ENCODE data around the gene CCR3.
"Not testable (repeated sequence)": the region's sequence is repeated elsewhere in the genome, so short reads cannot be mapped to it uniquely, and the experiment has no call there.

CCR3 gene

DNA sequence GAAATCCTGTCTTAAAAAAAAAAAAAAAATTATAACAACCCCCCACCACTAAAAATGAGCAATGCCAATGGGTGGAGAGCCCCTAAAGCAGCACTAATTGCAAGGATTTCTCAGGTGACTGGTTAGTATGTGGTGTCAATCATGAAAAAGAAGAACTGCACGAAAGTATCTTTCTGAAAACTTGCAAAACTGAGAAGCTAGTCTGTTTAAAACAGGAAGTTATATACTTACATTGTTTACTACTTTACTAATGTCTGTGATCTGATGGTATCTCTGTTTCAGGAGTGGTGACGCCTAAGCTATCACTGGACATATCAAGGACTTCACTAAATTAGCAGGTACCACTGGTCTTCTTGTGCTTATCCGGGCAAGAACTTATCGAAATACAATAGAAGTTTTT is at the start of gene CCR3:
Gene CCR3 (plus strand): TSS at position 341 of the 400 bp plus-strand sequence. CDS start 22,699 bp downstream, outside the sequence.
- DNase-seq = no peak

DNA sequence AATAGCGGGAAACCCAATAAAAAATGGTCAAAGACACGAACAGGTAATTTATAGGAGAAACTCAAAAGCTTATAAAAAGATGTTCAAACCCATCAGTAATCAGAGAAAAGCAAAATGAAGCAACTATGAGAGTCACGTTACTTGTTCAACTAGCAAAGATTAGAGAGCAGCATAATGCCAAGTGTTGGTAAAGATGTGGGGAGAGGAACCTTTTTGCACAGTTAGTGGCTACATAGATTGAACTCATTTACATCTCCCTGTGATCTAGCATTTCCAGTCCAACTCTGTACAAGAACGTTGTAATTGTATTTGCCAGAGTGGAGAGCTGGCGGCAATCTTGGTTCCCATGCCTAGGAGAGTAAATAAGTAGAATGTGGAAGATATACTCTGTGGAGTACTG is 49.3 kb upstream of the CCR3 start:
- DNase-seq = no peak

GRCh38 chr3:46193436-46193835 is 48.8 kb upstream of the CCR3 start:
- DNase-seq = no peak

DNA sequence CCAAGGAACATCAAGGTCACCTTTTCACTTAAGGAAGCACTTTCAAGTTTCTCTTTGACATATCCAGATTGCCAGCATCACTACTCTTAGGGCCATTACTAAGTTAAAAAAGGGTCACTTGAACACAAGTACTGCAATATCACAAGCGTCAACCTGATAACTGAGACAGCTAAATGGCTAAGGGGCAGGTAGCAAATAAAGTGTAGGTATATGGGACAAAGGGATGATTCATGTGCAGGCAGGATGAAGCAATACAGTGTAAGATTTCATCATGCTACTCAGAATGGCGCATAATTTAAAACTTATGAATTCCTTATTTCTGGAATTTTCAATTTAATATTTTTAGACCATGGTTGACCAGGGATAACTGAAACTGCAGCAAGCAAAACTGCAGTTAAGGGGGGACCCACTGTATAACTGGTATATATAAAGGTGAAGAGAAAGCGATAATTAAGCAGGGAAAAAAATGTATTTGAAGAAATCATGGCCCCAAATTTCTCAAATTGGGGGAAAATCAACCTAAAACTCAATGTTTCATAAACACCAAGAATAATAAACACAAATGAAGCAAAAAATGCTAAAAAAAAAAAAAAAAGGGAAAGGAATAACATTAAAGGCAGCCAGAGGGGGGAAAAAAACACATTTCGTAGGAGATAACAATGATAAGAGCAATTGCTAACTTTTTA is 47.2 kb upstream of the CCR3 start:
- no peak for DNase-seq

- no peak for DNase-seq
These were observed 45.9 kb upstream of the CCR3 start for GRCh38 chr3:46196261-46196957.

- no peak for DNase-seq
These were observed 42.0 kb upstream of the CCR3 start for GRCh38 chr3:46200211-46200610.

GRCh38 chr3:46200790-46201189 is 41.5 kb upstream of the CCR3 start:
- DNase-seq = no peak

- no peak for DNase-seq
These were observed 39.7 kb upstream of the CCR3 start for GRCh38 chr3:46202535-46202934.

DNA sequence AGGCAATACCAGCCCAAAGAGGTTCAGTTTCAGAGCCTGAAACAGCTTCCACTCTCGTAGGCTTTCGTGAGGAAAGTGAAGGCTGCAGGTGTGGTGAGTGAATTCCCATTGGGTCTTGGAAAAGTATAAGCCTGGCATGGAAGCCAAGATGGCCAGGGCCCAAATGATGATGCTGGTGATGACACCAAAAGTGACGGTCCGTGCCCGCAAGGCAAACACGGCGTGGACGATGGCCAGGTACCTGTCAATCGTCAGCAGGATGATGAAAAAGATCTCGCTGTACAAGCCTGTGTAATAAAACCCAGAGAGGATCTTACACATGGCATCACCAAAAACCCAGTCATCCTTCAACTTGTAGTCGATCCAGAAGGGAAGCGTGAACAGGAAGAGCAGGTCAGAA is 38.6 kb upstream of the CCR3 start:
- no peak for DNase-seq

- DNase-seq = no peak
These were observed 36.8 kb upstream of the CCR3 start for GRCh38 chr3:46205286-46205960.

- DNase-seq = no peak
These were observed 35.8 kb upstream of the CCR3 start for GRCh38 chr3:46206282-46207015.

- DNase-seq = not testable (repeated sequence)
These were observed 34.7 kb upstream of the CCR3 start for GRCh38 chr3:46207514-46207913.

GRCh38 chr3:46208167-46208704 is 34.0 kb upstream of the CCR3 start, which contains the start of gene CCR1:
TSS of gene CCR1 (minus strand) at chr3:46208313. CDS start at chr3:46204313, 4,000 bp downstream.
- DNase-seq = no peak

- DNase-seq = no peak
These were observed 33.2 kb upstream of the CCR3 start for GRCh38 chr3:46209053-46209452.

DNA sequence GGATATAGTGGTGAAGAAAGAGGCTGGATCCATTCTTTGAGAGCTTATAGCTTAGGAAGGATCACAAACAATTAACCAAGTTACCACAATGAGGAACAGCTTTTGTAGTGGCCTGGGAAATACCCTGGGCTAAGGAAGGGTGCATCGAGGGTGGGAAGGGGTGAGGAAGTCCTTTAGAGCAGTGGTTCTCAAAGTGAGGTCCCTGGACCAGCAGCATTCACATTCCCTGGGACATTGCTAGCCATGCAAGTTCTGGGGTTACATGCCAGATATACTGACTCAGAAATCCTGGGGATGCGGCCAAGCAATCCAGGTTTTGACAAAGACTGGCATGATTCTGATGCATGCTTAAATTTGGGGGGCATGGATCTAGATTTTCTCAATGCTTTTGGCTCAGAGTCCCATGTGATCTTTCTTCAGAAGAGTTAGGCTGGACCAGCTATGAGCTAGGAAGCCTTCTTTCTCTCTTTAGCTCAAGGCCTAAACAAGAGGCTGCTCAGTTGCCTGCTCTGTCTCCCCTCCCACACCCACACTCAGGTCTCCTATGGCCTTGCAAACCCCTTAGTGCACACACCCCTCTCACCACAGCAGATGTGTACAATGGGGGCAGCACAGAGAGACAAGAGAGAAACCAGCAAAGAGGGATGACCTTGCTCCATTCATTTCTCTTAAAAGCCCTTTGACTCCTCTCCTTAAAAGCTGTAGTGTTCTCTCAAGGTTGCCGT is 32.4 kb upstream of the CCR3 start:
- DNase-seq = no peak

GRCh38 chr3:46212101-46212500 is 30.2 kb upstream of the CCR3 start:
- no peak for DNase-seq

DNA sequence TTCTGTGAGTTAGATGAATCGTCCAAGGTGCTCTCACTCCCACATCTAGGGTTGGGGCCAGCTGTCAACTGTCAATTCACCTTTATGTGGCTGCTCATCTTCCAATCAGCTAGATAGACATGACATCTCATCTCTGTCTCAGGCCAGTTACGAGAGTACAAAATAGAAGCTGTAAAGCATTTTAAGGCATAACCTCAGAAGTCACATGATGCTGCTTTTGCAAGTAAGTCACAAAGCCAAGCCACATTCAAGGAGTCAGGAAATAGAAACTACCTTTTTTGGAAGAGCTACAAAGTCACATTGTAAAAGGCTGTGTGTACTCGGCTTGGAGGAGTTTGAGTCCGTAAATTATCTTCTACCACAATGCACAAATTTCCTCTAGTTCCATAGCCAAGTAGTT is 29.1 kb upstream of the CCR3 start:
- no peak for DNase-seq

DNA sequence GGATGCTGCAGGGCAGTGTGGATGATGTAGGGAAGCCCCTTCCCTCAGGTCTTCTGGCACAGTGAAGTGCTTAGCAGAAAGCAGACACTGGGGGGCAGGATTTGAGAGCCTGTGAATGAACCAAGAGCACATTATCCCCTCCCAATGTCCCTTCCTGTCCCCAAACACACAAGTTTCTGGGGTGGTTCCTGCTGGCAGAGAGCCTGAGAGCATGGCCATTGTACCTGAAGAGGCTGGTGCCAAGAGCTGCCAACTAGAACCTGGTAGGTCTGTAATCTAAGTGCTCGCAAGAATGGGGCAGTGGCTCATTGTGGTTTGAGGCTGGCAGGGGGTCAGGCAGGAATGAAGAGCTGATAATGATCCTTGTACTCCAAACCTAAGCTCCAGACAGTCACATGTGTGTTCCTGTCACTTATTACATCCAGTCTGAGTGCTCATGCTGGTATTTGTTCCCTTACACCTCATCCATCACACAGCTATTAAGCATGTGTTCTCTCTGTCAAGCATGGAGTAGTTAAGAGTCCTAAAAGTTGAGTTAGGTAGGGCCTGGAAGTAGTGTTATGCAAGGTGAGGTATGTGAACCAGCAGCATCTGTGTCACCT is 27.4 kb upstream of the CCR3 start:
- DNase-seq = peak; percentile 12

DNA sequence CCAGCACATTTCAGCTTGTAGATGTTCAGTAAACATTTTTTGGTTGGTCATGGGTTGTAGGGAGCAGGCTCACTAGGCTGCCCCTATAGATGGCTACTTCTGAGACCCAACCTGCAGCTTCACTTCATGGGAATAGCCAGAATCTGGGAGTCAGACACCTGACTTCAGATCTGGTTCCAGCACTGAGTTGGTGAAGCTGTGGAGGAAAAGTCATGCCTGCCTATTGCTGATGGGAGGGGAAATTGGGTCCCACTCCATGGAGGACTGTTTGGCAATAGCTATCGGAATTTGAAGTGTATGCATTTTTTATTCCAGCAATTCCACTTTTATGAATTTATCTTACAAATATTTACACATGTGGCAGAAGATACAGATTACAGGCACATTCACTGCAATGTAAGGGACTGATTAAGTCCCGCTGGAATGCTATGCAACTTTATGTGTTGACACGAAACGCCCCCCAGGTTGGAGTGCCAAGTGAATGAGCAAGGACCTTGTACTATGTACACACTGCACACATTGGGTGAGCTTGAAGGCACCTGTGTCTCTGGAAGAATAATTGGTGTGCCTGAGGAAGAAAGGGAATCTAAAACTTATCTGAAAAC is 26.3 kb upstream of the CCR3 start:
- DNase-seq = no peak

GRCh38 chr3:46218196-46218709 is 24.0 kb upstream of the CCR3 start:
- DNase-seq = no peak

DNA sequence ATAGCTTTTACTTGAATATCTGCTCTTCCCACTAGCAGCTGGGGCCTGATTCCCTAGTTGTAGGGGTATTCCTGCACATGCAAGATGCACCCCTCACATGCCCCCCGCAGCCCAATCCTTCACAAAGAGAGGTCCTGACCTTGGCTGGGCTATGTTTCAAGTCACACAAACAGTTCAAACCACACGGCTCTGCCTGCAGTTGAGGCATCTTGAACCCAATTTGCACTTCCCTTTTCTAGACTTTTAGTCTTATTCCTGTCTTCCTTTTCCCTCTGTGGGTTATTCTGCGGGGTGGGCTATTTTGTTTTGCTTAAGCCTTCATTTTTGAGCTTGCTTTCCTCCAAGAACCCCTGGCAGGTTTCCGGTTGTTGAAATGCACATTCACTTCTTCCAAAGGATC is 20.9 kb upstream of the CCR3 start:
- no peak for DNase-seq

All from NCI-H1105 (cell line).